K562 (cell line): ENCODE results near the gene CHRNB1. TPM values are rescaled to one million over a fixed set of nuclear protein-coding genes. Genes with fewer than 3 reads are reported as not detected.

ENCODE experiments used
- ZNF592 ChIP-seq: fragments of 450-650 bp; IDR thresholded peaks from 2 replicates; pipeline ENCODE4 v1.6.1; 2017; ENCODE audit warnings: antibody characterized with exemption, mild to moderate bottlenecking
- polyA plus RNA-seq, 8 experiments: library from polyadenylated mRNA; depleted of rRNA in 4 of 8; stranded (reverse) in 5 of 8; unstranded in 3 of 8; fragments of >200 nt; fragmentation: Nextera tagmentation in 2 of 8; fragmentation: Illumina TruSeq in 1 of 8; extraction: Ambion mirVana in 2 of 8; extraction: Trizol in 1 of 8; gene quantifications; 2 replicates each; pipeline versions ENCODE4 v1.2.1 to v1.2.3, GENCODE V29; 2011 to 2014; ENCODE audit warnings: inconsistent platforms in 1 of 8, missing spikeins in 1 of 8
- total RNA-seq, 7 experiments: library from RNA; depleted of rRNA in 6 of 7; stranded (reverse); fragments of >200 nt in 6 of 7; fragmentation: Illumina TruSeq in 2 of 7; extraction: Trizol in 2 of 7; gene quantifications; 2 replicates each; pipeline versions ENCODE4 v1.2.1 to v1.2.3, GENCODE V29; 2011 to 2021; ENCODE audit warnings: low replicate concordance in 1 of 7

CHRNB1 gene
- total and polyA plus RNA-seq, 9 of the 15 experiments (the other 6 are each of a cell fraction or from before 2014, with no cell fraction given) = 4.7 to 12.3 (median 6.8) TPM

DNA sequence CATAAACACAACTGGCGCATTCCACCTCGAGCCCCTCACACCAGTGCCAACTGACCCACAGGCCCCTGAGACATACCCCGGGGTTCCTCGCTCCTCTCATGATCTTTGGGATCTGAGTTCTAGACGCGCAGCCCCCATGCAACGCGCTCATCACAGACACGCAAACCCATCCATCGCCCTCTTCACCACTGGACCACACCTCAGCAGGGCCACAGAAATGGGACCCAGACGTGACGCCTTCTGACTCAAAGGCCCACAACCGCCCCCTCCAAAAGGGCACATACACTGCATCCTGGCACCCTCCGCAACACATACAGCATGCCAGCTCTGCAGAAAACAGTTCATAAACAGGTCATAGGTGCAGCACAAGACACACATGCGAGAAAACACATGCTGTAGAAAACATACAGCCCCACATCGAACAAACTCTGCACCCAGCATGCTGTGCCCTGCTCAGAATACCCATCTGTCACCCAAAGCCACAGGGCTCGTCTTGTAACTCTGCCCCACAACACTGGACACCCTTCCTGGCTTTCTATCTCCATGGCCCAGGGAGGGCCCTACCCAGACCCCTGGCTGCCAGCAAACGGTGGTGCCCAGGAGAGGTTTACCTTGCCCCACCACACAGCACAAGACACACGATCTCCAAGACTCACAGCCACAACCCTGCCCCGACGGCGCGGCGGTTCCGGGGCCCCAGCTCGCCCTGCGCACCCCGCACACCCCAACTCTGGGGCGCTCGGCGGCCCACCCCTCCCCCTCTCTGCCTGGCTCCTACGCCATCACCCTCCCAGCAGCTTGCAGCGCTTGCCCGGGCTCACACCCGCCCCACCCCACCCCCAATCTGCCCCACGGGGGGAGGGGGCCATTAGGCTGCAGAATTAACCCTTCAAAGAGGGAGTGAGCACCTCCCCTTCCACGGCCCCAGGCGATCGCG lies 33.7 kb downstream of the CHRNB1 start (continued):
- no peak for TF ChIP-seq ZNF592
- TF ChIP-seq, all 486 proteins: peak for 11
